Stimulated activated CD4-positive, alpha-beta T cell treated with anti-CD3 and anti-CD28 coated beads, TNF-alpha, amount 100 ng/mL, for 48 hours (primary cell): ENCODE data around the gene TMEM131L.
"Not testable (repeated sequence)": the region's sequence is repeated elsewhere in the genome, so short reads cannot be mapped to it uniquely, and the experiment has no call there.

Experiments
- DNase-seq, 3 donors: peaks; one replicate each; pipeline ENCODE4 v3.0.0-alpha.2; 2020; ENCODE audit warnings: low read depth in 3 of 3

Gene TMEM131L

GRCh38 chr4:153466081-153466948, at the start of gene TMEM131L:
TSS of gene TMEM131L (plus strand) at chr4:153466360. CDS start at chr4:153466398, 38 bp downstream.
- peak in 2 of 3 donors; percentile 35 to 59 for DNase-seq

- DNase-seq: not testable (repeated sequence)
These were observed 49.7 kb upstream of the TMEM131L start for GRCh38 chr4:153416456-153416855.

GRCh38 chr4:153418121-153418520, 48.0 kb upstream of the TMEM131L start:
- no peak for DNase-seq

- DNase-seq: no peak
These were observed 47.6 kb upstream of the TMEM131L start for GRCh38 chr4:153418558-153418957.

- no peak for DNase-seq
These were observed 47.1 kb upstream of the TMEM131L start for GRCh38 chr4:153419029-153419428.

GRCh38 chr4:153419673-153420278, 46.4 kb upstream of the TMEM131L start:
- DNase-seq: no peak

GRCh38 chr4:153420361-153420760, 45.8 kb upstream of the TMEM131L start:
- DNase-seq: no peak

GRCh38 chr4:153421941-153422340, 44.2 kb upstream of the TMEM131L start:
- no peak for DNase-seq

GRCh38 chr4:153426207-153426885, 39.8 kb upstream of the TMEM131L start:
- DNase-seq: no peak

GRCh38 chr4:153427363-153428071, 38.6 kb upstream of the TMEM131L start:
- no peak for DNase-seq

- no peak for DNase-seq
These were observed 37.2 kb upstream of the TMEM131L start for GRCh38 chr4:153428941-153429475.

- DNase-seq: peak; percentile 53 to 73 (median 64)
These were observed 33.0 kb upstream of the TMEM131L start for GRCh38 chr4:153432965-153433753.

GRCh38 chr4:153433754-153434105, 32.4 kb upstream of the TMEM131L start:
- DNase-seq: no peak

- no peak for DNase-seq
These were observed 32.0 kb upstream of the TMEM131L start for GRCh38 chr4:153434190-153434589.

- no peak for DNase-seq
These were observed 27.0 kb upstream of the TMEM131L start for GRCh38 chr4:153438916-153439756.

- no peak for DNase-seq
These were observed 26.3 kb upstream of the TMEM131L start for GRCh38 chr4:153439831-153440230.

- no peak for DNase-seq
These were observed 25.7 kb upstream of the TMEM131L start for GRCh38 chr4:153440475-153440874.

- DNase-seq: no peak
These were observed 18.8 kb upstream of the TMEM131L start for GRCh38 chr4:153447175-153447905.

GRCh38 chr4:153448003-153448731, 18.0 kb upstream of the TMEM131L start:
- DNase-seq: no peak
